Inflammatory macrophage treated with lipopolysaccharide for 4 hours (primary cell): ENCODE measurements around the gene CDH22.

ENCODE experiments used
- DNase-seq: peaks from one replicate; pipeline ENCODE4 v3.0.0-alpha.2; 2020

Gene CDH22

GRCh38 chr20:46160661-46161060 lies 147.6 kb downstream of the CDH22 start:
- no peak for DNase-seq

- no peak for DNase-seq
Observed at GRCh38 chr20:46159101-46159897, 149.0 kb downstream of the CDH22 start.

- no peak for DNase-seq
Observed at GRCh38 chr20:46158476-46158987, 149.8 kb downstream of the CDH22 start.

- DNase-seq, result no peak
Observed at GRCh38 chr20:46157625-46158024, 150.7 kb downstream of the CDH22 start.

- no peak for DNase-seq
Observed at GRCh38 chr20:46157076-46157592, 151.2 kb downstream of the CDH22 start.

- no peak for DNase-seq
Observed at GRCh38 chr20:46156065-46156464, 152.2 kb downstream of the CDH22 start.

- DNase-seq, result no peak
Observed at GRCh38 chr20:46154796-46155195, 153.5 kb downstream of the CDH22 start.

GRCh38 chr20:46154305-46154704 lies 154.0 kb downstream of the CDH22 start:
- no peak for DNase-seq

- no peak for DNase-seq
Observed at GRCh38 chr20:46152824-46153586, 155.3 kb downstream of the CDH22 start.

- DNase-seq, result no peak
Observed at GRCh38 chr20:46151936-46152335, 156.4 kb downstream of the CDH22 start.

GRCh38 chr20:46150943-46151342 lies 157.4 kb downstream of the CDH22 start:
- no peak for DNase-seq

- no peak for DNase-seq
Observed at GRCh38 chr20:46148313-46149208, 159.7 kb downstream of the CDH22 start.

- no peak for DNase-seq
Observed at GRCh38 chr20:46145713-46146112, 162.6 kb downstream of the CDH22 start.

- no peak for DNase-seq
Observed at GRCh38 chr20:46144432-46145025, 163.8 kb downstream of the CDH22 start.

GRCh38 chr20:46142124-46142523 lies 166.2 kb downstream of the CDH22 start:
- no peak for DNase-seq

GRCh38 chr20:46139908-46140482 lies 168.3 kb downstream of the CDH22 start:
- no peak for DNase-seq

GRCh38 chr20:46139266-46139889 lies 168.9 kb downstream of the CDH22 start:
- no peak for DNase-seq

- DNase-seq, result no peak
Observed at GRCh38 chr20:46137816-46138215, 170.5 kb downstream of the CDH22 start.

- DNase-seq, result no peak
Observed at GRCh38 chr20:46135856-46136633, 172.3 kb downstream of the CDH22 start.

GRCh38 chr20:46134716-46135115 lies 173.6 kb downstream of the CDH22 start:
- DNase-seq, result no peak
